Loucy (cell line): ENCODE data around the gene RAD23B.

Experiments used
- H2AFZ ChIP-seq: fragments of 200-600 bp; sonication (generic); 2 replicates; pipeline ENCODE4 v1.6.0; 2016; ENCODE audit warnings: antibody characterized with exemption, mild to moderate bottlenecking, low read length, moderate library complexity
- H3F3A ChIP-seq: fragments of 200-600 bp; 2 replicates; pipeline ENCODE4 v1.6.0; 2016; ENCODE audit warnings: antibody characterized with exemption, low read depth, mild to moderate bottlenecking
- H3K27me3 ChIP-seq: fragments of 200-600 bp; sonication (generic); 2 replicates; pipeline ENCODE4 v1.6.1; 2014; ENCODE audit warnings: low read length, mild to moderate bottlenecking; ENCODE audit not compliant: insufficient read depth, poor library complexity, severe bottlenecking
- H3K36me3 ChIP-seq: fragments of 200-600 bp; sonication (generic); 2 replicates; pipeline ENCODE4 v1.6.1; 2016; ENCODE audit warnings: low read length; ENCODE audit not compliant: insufficient read depth
- H3K4me1 ChIP-seq: fragments of 200-600 bp; sonication (generic); 2 replicates; pipeline ENCODE4 v1.5.1; 2014; ENCODE audit warnings: low read length, mild to moderate bottlenecking; ENCODE audit not compliant: insufficient read depth, poor library complexity, severe bottlenecking
- H3K4me2 ChIP-seq: fragments of 200-600 bp; sonication (generic); 2 replicates; pipeline ENCODE4 v1.6.0; 2014; ENCODE audit warnings: antibody characterized with exemption, low read length, low read depth, mild to moderate bottlenecking; ENCODE audit not compliant: poor library complexity, severe bottlenecking
- H3K4me3 ChIP-seq: fragments of 200-600 bp; sonication (generic); 2 replicates; pipeline ENCODE4 v1.5.1; 2014; ENCODE audit warnings: low read length, mild to moderate bottlenecking, mixed read lengths; ENCODE audit not compliant: poor library complexity, severe bottlenecking
- H3K79me2 ChIP-seq: fragments of 200-600 bp; sonication (generic); 2 replicates; pipeline ENCODE4 v1.6.1; 2014; ENCODE audit warnings: low read length; ENCODE audit not compliant: insufficient read depth
- H3K9ac ChIP-seq: fragments of 200-600 bp; sonication (generic); 2 replicates; pipeline ENCODE4 v1.6.0; 2014; ENCODE audit warnings: mild to moderate bottlenecking, low read depth, low read length, moderate library complexity; ENCODE audit not compliant: poor library complexity, severe bottlenecking
- H3K9me2 ChIP-seq: fragments of 200-600 bp; sonication (generic); replicated peaks from 2 replicates; pipeline ENCODE4 v1.6.1; 2016; ENCODE audit warnings: low read depth, low read length, mixed read lengths
- H3K9me3 ChIP-seq: fragments of 200-600 bp; sonication (generic); 2 replicates; pipeline ENCODE4 v1.6.1; 2014; ENCODE audit warnings: mild to moderate bottlenecking, antibody characterized with exemption, low read length, low read depth; ENCODE audit not compliant: insufficient read depth
- H4K20me1 ChIP-seq: fragments of 200-600 bp; sonication (generic); 2 replicates; pipeline ENCODE4 v1.6.0; 2014; ENCODE audit warnings: antibody characterized with exemption, low read length, mild to moderate bottlenecking; ENCODE audit not compliant: insufficient read depth, poor library complexity, severe bottlenecking
- EZH2phosphoT487 ChIP-seq: fragments of 200-600 bp; IDR thresholded peaks from 2 replicates; pipeline ENCODE4 v1.6.1; 2018; ENCODE audit warnings: antibody characterized with exemption, mild to moderate bottlenecking, moderate library complexity, borderline replicate concordance
- TF ChIP-seq, protein P1 (sequence below): fragments of 200-600 bp; sonication (generic); conservative IDR thresholded peaks from 2 replicates; pipeline ENCODE4 v1.5.1; 2014; ENCODE audit warnings: mild to moderate bottlenecking, antibody characterized with exemption, low read length

RAD23B gene

DNA sequence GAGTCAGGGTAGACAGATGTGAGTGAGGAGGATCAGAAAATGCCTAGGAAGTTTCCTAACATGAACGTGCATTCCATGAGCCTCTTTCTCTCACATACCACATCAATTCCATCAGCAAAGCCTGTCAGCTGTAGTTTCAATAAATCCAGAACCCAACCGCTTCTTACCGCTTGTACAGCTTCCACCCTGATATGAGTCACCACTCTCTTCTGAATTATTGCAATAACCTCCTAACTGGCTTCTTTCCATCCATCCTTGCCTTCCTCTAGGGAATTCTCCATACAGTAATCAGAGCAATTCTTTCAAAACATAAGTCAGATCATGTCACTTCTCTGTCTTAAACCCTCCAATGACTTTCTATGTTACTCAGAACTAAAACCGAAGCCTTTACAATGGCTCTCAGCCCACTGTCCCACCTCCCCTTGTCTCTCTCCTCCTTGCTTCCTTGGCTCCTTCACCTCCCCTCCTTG is 8.1 kb upstream of the RAD23B start:
- no peaks in the 10 kb centered on the region for H4K20me1 ChIP-seq
- H3K9ac ChIP-seq: no peak overlapping the region
- TF ChIP-seq, protein P1, sequence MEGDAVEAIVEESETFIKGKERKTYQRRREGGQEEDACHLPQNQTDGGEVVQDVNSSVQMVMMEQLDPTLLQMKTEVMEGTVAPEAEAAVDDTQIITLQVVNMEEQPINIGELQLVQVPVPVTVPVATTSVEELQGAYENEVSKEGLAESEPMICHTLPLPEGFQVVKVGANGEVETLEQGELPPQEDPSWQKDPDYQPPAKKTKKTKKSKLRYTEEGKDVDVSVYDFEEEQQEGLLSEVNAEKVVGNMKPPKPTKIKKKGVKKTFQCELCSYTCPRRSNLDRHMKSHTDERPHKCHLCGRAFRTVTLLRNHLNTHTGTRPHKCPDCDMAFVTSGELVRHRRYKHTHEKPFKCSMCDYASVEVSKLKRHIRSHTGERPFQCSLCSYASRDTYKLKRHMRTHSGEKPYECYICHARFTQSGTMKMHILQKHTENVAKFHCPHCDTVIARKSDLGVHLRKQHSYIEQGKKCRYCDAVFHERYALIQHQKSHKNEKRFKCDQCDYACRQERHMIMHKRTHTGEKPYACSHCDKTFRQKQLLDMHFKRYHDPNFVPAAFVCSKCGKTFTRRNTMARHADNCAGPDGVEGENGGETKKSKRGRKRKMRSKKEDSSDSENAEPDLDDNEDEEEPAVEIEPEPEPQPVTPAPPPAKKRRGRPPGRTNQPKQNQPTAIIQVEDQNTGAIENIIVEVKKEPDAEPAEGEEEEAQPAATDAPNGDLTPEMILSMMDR: no peak
- no peak for TF ChIP-seq EZH2phosphoT487
- no peaks in the 10 kb centered on the region for H3K9me3 ChIP-seq
- H3K79me2 ChIP-seq: no peaks in the 10 kb centered on the region
- H3F3A ChIP-seq: no peaks in the 10 kb centered on the region
- no peaks in the 10 kb centered on the region for H3K27me3 ChIP-seq
- H3K36me3 ChIP-seq: no peaks in the 10 kb centered on the region
- no peaks in the 10 kb centered on the region for H3K9me2 ChIP-seq
- no peak overlapping the region for H3K4me2 ChIP-seq
- no peak overlapping the region for H3K4me3 ChIP-seq
- H2AFZ ChIP-seq: no peak overlapping the region
- no peaks in the 10 kb centered on the region for H3K4me1 ChIP-seq

DNA sequence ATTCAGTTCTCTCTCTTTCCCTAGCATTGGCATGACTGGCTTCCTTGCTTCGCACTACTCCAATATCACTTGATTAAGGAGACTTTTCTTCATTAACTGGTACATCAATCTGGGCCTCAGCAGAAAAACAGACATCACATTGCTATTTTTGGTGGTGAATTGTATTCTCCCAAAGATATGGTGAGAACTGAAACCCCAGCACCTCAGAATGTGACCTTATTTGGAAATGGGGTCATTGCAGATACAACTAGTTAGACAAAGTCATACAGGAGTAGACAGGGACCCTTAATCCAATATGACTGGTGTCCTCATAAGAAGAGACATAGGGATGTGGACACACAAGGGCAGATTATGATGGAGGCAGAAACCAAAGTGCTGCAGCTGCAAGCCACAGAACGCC is 7.5 kb upstream of the RAD23B start:
- no peak overlapping the region for H2AFZ ChIP-seq
- H3F3A ChIP-seq: no peaks in the 10 kb centered on the region
- H3K9me3 ChIP-seq: no peaks in the 10 kb centered on the region
- H3K27me3 ChIP-seq: no peaks in the 10 kb centered on the region
- no peaks in the 10 kb centered on the region for H3K36me3 ChIP-seq
- no peaks in the 10 kb centered on the region for H3K79me2 ChIP-seq
- no peak overlapping the region for H3K4me3 ChIP-seq
- TF ChIP-seq, protein P1: no peak
- TF ChIP-seq EZH2phosphoT487: no peak
- H3K9me2 ChIP-seq: no peaks in the 10 kb centered on the region
- H3K4me2 ChIP-seq: no peak overlapping the region
- no peak overlapping the region for H3K9ac ChIP-seq
- H3K4me1 ChIP-seq: no peaks in the 10 kb centered on the region
- H4K20me1 ChIP-seq: no peaks in the 10 kb centered on the region

DNA sequence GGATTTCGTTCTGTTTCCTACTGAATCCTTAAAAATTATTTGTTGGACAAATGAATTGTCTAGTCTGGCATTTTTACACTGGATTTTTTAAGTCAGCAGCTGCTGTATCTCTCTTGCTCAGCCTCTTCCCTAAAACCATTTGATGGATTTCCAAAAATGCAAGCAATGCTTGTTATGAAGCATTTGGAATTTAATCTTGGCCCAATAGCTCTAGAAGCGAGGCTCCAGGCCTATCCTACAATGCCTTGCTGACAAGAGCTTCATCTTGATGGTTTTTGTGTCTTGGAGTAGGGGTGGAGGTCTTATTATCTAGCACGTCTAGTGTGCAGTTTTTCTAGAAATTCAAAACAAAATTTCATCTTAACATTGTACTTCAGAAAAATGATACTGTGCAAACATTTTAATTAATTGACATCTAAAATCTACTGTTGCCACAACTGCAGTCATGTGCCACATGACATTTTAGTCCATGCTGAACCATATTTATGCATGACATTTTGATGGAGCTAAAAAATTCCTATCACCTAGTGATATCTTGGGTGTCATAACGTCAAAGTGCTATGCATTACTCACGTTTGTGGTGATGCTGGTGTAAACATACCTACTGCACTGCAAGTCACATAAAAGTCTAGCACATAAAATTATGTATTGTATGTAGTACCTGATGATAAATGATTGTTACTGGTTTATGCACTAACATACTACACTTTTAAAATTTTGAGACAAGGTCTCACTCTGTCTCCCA is 5.9 kb upstream of the RAD23B start:
- Histone ChIP-seq H3K4me2 (no peak overlapping the region), H2AFZ (no peak overlapping the region), H3K4me1 (peaks cover 4% of the 10 kb centered on the region)

More for the DNA sequence above, 5.9 kb upstream of the RAD23B start:
- no peaks in the 10 kb centered on the region for H3K9me2 ChIP-seq
- no peaks in the 10 kb centered on the region for H3K27me3 ChIP-seq
- H4K20me1 ChIP-seq: no peaks in the 10 kb centered on the region
- no peak overlapping the region for H3K9ac ChIP-seq
- no peaks in the 10 kb centered on the region for H3F3A ChIP-seq
- TF ChIP-seq, protein P1: no peak
- no peak for TF ChIP-seq EZH2phosphoT487
- no peaks in the 10 kb centered on the region for H3K36me3 ChIP-seq
- H3K79me2 ChIP-seq: no peaks in the 10 kb centered on the region
- H3K4me3 ChIP-seq: no peak overlapping the region
- no peaks in the 10 kb centered on the region for H3K9me3 ChIP-seq
